ENCODE measurements around the gene ZDHHC19.
"Not testable (repeated sequence)": the region's sequence is repeated elsewhere in the genome, so short reads cannot be mapped to it uniquely, and the experiment has no call there.

Gene ZDHHC19

DNA sequence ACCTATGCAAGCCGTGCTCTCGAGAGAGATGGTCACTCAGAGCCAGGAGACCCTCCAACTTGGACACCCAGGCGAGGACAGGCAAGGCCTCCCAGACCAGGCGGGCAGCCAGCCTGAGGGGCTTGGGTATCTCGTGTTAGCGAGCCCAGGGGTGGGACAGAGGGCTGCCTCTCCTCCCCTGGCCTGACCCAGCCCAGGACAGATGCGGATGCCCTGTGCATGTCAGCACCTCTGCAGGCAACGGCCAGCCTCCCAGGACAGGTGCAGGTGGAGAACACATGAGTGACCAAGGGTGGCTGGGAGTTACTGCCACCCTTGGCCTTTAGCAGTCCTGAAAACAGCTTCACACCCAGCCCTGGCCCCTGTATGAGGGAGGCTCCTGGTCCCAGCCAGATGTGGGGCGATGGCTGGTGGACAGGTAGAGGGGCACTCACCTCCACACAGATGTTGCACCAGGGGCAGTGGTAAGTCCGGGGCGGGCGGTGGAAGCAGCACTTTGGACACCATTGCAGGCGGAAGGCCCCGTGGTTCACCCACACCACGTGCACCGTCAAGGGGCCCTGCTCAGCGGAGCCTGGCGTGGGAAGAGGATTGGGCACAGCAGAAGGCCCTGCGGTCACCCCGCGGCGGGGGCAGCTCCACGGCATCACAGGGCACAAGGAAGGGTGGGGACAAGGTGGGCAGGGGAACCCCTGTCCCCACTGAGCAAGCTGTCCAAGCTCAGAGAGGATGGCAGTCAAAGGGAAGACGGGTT, 2.1 kb downstream of the ZDHHC19 start:
- no peak for FAIRE-seq
- TF ChIP-seq POLR2AphosphoS5 (IDR thresholded peaks at IDR 0.05; ENCODE audit: low read depth, low read length) (no peak), POLR2A (IDR thresholded peaks at IDR 0.05; ENCODE audit: low read depth, low read length) (no peak), TAF1 (IDR thresholded peaks at IDR 0.05; ENCODE audit: borderline replicate concordance, low read depth, low read length) (no peak)
- no peak for DNase-seq (ENCODE audit: insufficient read length)

DNA sequence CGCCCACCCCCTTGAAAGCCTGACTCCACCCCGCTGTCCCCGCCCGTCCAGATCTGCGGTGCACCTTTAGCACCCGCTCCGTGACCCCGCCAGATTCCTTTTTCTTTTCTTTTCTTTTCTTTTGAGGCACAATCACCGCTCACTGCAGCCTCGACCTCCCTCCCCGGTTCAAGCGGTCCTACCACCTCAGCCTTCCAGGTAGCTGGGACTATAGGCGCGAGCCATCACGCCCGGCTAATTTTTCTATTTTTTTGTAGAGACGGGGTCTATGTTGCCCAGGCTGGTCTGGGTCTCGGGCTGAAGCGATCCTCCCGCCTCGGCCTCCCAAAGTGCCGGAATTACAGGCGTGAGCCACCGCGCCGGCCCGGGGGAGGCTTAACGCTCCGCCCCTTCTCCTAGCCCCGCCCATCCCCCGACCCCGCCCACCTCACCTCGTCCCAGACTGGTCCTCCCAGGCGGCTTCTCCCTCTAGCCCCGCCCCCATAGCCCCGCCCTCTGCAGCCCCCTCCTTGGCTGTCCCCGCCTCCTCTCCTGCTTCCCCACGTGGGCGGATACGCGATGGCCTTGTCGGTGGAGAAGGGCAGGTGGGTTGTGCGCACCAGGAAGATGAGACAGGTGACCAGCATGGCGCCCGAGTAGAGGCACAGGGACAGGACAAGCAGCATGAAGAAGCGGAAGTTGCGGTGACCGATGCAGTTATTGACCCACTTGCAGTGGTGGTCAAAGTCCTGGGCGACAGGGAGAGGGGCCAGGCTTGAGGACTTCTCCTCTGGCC, 3.2 kb downstream of the ZDHHC19 start:
- TF ChIP-seq TAF1 (IDR thresholded peaks at IDR 0.05; ENCODE audit: borderline replicate concordance, low read depth, low read length) (no peak), POLR2A (IDR thresholded peaks at IDR 0.05; ENCODE audit: low read depth, low read length) (no peak), POLR2AphosphoS5 (IDR thresholded peaks at IDR 0.05; ENCODE audit: low read depth, low read length) (no peak)
- DNase-seq (ENCODE audit: insufficient read length) (peak; percentile 73), FAIRE-seq (no peak)

DNA sequence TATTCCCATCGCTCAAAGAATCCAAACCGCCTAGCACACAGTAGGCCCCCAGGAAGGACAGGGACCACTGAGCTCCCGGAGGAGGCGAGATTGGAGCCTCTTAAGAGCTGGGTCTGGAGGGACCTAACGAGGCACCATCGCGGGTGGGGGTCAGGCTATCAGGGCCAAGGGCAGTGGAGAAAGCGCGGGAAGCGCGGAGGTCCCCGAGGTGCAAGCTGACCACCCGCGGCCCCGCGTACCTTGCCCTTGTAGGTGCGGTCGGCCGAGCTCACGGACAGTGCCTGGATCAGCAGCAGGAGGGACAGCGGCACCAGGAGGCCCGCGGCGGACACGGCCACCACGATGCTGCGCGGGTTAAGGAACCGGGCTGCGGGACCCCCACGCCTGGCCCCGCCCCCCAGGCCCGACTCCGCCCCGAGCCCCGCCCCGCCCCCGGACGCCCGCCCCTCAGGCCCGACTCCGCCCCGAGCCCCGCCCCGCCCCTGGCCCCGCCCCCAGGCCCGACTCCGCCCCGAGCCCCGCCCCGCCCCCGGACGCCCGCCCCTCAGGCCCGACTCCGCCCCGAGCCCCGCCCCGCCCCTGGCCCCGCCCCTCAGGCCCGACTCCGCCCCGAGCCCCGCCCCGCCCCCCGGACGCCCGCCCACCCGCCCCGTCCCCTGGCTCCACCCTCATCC, 3.9 kb downstream of the ZDHHC19 start:
- no peak for FAIRE-seq
- TF ChIP-seq TAF1 (IDR thresholded peaks at IDR 0.05; ENCODE audit: borderline replicate concordance, low read depth, low read length) (no peak), POLR2A (IDR thresholded peaks at IDR 0.05; ENCODE audit: low read depth, low read length) (no peak), POLR2AphosphoS5 (IDR thresholded peaks at IDR 0.05; ENCODE audit: low read depth, low read length) (no peak)
- no peak for DNase-seq (ENCODE audit: insufficient read length)

DNA sequence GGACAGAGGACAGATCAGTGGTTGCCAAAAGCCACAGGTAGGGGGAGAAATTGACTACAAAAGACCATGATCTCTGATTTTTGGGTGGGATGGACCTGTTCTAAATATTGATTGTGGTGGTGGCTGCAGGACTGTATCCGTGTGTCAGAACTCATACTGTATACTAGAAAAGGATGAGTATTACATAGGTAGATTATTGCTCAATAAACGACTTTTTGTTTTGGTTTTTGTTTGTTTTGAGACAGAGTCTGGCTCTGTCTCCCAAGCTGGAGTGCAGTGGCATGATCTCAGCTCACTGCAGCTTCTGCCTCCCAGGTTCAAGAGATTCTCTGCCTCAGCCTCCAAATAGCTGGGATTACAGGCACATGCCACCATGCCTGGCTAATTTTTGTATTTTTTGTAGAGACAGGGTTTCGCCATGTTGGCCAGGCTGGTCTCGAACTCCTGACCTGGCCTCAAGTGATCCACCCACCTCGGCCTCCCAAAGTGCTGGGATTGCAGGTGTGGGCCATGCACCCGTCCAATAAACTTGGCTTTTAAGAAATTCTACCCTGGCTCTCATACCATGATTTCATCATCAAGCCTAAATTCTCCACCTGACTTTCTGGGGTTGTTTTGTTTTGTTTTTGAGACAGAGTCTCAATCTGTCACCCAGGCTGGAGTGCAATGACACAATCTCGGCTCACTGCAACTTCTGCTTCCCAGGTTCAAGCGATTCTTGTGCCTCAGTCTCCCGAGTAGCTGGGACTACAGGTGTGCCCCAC, 5.6 kb downstream of the ZDHHC19 start:
- FAIRE-seq; DNase-seq (ENCODE audit: insufficient read length): not testable (repeated sequence)

DNA sequence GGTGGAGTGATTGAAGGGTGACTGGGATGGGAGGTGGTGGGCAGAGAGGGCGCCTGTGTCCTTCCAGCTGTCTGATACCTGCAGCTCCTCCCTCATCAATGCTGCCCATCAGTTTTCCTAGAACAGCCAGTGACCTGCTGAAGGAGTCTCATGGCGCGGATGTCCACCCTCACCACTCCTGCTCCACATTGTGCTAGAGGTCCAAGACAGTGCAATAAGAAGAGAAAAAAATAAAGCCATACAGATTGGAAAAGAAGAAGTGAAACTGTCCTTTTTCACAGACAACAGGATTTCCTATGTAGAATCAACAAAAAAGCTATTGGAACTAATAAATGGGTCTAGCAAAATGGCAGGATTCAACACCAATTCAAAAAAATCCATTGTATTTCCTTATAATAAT, 7.4 kb downstream of the ZDHHC19 start:
- TF ChIP-seq POLR2AphosphoS5 (IDR thresholded peaks at IDR 0.05; ENCODE audit: low read depth, low read length) = no peak
- TF ChIP-seq POLR2A (IDR thresholded peaks at IDR 0.05; ENCODE audit: low read depth, low read length) = no peak
- TF ChIP-seq TAF1 (IDR thresholded peaks at IDR 0.05; ENCODE audit: borderline replicate concordance, low read depth, low read length) = no peak
- no peak for DNase-seq (ENCODE audit: insufficient read length)
- no peak for FAIRE-seq

DNA sequence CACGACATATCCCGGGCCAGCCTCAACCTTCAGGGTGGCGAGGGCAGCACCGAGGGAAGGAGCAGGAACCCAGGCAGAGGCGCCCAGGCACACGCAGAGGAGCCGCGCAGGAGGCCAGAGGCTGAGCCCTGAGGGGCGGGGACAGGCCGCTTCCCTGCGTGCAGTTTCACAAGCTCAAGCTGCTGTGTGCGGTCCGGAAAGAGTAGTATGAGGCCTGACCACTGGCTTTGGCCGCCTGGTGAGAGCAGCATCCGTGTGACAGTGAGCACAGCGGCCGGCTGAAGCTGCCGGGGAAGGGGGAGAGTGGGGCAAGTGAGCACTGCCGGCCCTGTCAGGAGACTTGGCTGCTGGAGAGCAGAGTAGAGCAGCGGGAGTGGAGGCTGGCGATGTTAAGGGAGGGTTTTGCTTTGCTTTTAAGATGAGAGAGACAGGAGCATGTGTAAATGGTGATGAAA, 8.7 kb downstream of the ZDHHC19 start:
- FAIRE-seq (no peak), DNase-seq (ENCODE audit: insufficient read length) (no peak)
- TF ChIP-seq POLR2A (IDR thresholded peaks at IDR 0.05; ENCODE audit: low read depth, low read length) = no peak
- TF ChIP-seq POLR2AphosphoS5 (IDR thresholded peaks at IDR 0.05; ENCODE audit: low read depth, low read length) = no peak
- no peak for TF ChIP-seq TAF1 (IDR thresholded peaks at IDR 0.05; ENCODE audit: borderline replicate concordance, low read depth, low read length)

DNA sequence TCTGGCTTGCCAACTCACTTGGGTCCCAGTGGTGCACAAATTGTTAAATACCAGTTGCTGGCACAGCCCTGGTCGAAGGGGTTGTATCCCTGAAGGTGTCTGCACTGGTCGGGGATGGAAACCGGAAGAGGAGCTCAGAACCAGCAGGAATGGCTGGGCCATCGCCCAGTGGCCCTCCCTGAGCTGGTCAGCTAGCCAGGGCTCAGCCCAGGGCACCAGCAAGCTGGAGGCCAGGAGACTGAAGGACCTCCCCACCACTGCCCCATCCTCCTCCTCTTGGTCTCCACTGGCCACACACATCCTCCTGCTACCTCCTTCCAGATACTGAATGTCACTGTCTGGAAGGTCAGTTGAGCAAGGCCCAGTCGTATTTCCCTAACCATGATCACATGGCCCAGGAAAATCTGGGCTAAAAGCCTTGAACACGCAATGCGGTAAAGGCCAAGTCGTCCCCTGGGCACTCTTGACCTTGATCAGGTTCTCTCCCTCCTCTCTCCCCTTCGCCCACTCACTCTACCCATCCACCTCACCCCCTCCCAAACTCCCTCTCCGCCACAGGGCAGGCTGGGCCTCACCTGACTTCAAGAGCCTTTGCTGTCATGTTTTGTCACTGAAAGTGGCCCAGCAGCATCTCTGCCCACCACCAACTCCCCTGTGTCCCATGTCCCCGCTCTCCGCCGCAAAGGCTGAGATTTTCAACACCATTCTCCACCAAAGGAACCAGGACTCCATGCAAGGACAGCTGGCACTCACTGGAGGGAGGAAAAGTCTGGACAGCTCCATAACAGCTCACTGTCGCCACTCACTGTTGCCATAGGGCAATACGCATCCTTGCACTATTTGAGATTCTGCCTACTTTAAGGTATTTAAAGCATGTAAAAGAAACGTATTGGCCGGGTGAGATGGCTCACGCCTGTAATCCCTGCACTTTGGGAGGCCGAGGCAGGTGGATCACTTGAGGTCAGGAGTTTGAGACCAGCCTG, 12.1 kb downstream of the ZDHHC19 start:
- FAIRE-seq (no peak), DNase-seq (ENCODE audit: insufficient read length) (no peak)
- TF ChIP-seq POLR2A (IDR thresholded peaks at IDR 0.05; ENCODE audit: low read depth, low read length) = no peak
- TF ChIP-seq POLR2AphosphoS5 (IDR thresholded peaks at IDR 0.05; ENCODE audit: low read depth, low read length) = no peak
- TF ChIP-seq TAF1 (IDR thresholded peaks at IDR 0.05; ENCODE audit: borderline replicate concordance, low read depth, low read length) = no peak

DNA sequence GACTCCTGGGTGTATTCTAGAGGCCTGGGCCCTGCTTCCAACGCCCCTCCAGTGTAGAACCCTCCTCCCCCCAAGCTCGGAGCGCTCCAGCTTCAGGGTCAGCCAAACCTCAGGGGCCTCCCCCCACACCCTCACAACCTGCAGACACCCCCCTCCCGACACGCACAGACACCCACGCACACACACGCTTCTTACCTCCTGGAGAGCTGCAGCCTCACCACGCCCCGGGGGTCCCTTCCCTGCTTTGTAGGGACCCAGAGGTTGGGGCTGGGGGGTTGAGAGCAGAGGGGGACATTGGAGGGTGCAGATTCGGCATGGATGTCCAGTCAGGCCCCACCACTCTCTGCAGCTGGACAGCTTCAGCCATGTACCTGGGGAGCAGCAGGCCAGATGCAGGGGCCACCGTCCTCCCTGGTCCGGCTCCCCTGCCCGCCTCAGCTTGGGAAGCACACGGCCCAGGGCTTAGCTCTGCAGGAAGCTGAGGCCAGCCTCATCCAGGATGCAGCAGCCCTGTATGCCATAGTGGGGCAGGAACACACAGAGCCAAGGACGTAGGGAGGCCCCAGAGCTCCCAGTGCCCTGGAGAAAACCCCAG, 13.0 kb downstream of the ZDHHC19 start:
- no peak for FAIRE-seq
- DNase-seq (ENCODE audit: insufficient read length) = no peak

DNA sequence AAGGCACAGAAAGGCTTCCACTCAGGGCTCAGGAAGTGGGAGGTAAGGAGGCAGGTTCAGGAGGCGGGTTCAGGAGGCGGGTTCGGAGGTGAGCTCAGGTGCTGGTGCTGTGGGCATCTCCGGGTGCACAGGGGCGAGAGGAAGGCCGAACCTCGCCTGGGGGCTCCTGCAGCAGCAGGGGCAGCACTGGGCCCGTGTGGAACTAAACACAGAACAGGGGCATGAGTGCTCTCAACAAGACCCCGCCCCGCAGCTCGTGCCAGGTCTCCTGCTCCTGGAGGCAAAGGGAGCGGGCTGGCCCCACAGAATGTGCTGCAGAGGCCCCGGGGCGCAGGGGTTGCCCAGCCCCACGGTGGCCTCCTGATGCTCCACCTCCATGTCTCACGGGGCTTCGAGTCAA, 13.7 kb downstream of the ZDHHC19 start:
- no peak for FAIRE-seq
- TF ChIP-seq POLR2AphosphoS5 (IDR thresholded peaks at IDR 0.05; ENCODE audit: low read depth, low read length) (no peak), POLR2A (IDR thresholded peaks at IDR 0.05; ENCODE audit: low read depth, low read length) (no peak)
- DNase-seq (ENCODE audit: insufficient read length) = no peak

More for the DNA sequence above, 13.0 kb downstream of the ZDHHC19 start:
- TF ChIP-seq POLR2A (IDR thresholded peaks at IDR 0.05; ENCODE audit: low read depth, low read length) = no peak
- no peak for TF ChIP-seq POLR2AphosphoS5 (IDR thresholded peaks at IDR 0.05; ENCODE audit: low read depth, low read length)
- no peak for TF ChIP-seq TAF1 (IDR thresholded peaks at IDR 0.05; ENCODE audit: borderline replicate concordance, low read depth, low read length)

DNA sequence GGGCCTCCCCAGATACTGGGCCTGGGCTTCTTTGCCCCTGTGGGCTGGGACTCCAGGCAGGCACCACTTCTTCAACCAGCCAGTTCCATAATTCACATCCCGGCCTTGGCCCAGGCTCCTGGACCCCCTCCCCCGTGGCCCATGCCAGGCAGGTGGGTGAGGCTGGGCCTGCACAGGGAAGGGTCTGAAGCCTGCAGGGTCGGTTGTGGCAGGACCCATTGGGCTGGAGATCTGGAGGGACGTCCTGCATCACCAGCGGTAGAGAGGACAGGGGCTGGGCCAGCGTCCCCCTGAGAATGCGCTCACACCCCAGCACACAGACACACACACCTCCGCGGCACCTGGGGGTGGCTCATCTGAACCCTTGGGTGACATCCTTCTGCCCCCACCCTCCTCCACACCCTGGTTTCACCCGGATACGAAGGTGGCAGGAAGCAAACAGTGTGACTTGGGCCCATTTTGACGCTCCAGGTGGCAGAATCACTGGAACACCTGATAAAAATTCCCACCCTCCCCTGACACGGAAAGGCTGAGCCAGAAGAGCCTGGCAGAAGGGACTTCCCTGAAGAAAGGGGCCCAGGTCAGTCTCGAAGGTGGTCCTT, 15.4 kb downstream of the ZDHHC19 start:
- TF ChIP-seq POLR2A (IDR thresholded peaks at IDR 0.05; ENCODE audit: low read depth, low read length) (no peak), TAF1 (IDR thresholded peaks at IDR 0.05; ENCODE audit: borderline replicate concordance, low read depth, low read length) (no peak), POLR2AphosphoS5 (IDR thresholded peaks at IDR 0.05; ENCODE audit: low read depth, low read length) (no peak)
- FAIRE-seq (no peak), DNase-seq (ENCODE audit: insufficient read length) (no peak)

Measured in GM12892 (cell line).